ENCODE measurements around the gene KCNQ1.

Gene KCNQ1

DNA sequence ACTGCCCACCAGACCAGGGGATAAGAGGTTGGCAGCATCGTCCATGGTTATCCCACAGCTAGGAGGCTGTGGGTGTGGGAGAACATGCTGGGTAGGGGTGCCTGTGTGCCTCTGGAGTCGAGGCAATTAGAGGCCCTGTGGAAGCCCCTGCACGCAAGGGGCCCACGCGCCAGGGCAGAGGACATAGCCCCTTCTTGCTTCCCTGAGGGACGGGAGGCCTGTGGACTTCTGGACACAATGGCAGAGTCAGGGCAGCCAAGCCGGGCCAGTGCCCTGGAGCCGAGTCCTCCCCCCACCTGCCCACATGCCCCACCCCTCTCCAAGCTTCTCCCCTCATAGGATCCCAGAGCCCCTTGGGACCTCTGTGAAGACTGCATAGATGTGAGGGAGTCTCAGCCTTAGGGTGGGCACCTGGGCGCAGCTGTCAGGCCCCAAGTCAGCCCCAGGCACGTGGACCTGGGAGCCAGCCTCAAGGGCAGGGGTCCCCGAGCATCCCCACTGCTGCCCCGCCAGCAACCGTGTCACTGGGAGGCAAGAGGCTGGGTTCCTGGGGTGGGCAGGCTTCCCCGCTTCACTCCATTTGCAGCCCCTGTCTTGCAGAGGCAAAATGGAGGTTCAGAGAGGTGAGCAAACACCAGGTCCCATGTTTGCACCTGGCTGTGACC lies 388.4 kb downstream of the KCNQ1 start:
- no peaks in the 10 kb centered on the region for H3K27me3 ChIP-seq (ENCODE audit: insufficient read depth, low read depth, severe bottlenecking)
- no peak overlapping the region for H3K4me3 ChIP-seq (ENCODE audit: low read depth, low read length)
- no peak for DNase-seq

DNA sequence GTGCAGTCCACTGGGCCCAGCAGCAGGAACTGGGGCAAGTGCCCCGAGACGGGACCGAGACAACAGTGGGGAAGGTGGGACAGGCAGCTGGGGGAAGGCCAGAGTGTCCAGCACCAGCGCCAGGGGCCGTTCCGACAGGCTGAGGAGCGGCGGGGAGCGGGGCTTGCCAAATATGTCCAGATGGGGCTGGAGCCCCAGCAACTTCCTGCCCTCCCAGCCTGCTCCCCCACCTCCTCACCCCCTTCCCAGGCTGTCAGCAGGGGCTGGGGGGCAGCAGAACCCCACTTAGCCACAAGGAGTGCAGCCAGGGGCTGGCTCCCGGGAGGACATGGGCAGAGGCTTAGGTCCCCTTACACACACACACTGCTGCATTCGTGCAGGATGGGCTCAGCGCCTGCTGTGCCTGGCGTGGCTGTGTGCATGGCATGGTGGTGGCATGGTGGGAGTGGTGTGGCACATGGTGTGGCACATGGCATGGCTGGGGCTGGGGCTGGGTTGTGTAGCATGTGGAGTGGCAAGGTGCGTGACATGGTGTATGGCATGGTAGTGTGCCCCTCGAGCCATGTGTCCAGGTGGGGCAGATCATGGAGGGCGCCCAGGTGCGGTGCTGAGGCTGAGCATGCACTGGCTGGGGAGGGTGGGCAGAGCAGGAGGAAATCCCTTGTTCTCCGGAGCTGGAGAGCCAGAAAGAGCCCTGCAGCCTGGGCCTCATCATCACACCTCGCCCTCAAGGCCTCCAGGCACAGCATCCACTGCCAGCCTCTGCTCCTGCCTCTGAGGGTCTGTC lies 389.1 kb downstream of the KCNQ1 start:
- Histone ChIP-seq H3K36me3 (no peaks in the 10 kb centered on the region), H3K27ac (no peak overlapping the region), H3K9me3 (ENCODE audit: severe bottlenecking) (no peaks in the 10 kb centered on the region), H3K27me3 (ENCODE audit: insufficient read depth, low read depth, severe bottlenecking) (no peaks in the 10 kb centered on the region), H3K4me3 (ENCODE audit: low read depth, low read length) (no peak overlapping the region)
- TF ChIP-seq, protein P1, sequence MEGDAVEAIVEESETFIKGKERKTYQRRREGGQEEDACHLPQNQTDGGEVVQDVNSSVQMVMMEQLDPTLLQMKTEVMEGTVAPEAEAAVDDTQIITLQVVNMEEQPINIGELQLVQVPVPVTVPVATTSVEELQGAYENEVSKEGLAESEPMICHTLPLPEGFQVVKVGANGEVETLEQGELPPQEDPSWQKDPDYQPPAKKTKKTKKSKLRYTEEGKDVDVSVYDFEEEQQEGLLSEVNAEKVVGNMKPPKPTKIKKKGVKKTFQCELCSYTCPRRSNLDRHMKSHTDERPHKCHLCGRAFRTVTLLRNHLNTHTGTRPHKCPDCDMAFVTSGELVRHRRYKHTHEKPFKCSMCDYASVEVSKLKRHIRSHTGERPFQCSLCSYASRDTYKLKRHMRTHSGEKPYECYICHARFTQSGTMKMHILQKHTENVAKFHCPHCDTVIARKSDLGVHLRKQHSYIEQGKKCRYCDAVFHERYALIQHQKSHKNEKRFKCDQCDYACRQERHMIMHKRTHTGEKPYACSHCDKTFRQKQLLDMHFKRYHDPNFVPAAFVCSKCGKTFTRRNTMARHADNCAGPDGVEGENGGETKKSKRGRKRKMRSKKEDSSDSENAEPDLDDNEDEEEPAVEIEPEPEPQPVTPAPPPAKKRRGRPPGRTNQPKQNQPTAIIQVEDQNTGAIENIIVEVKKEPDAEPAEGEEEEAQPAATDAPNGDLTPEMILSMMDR (IDR thresholded peaks at IDR 0.05; ENCODE audit: low read depth, low read length) = no peak
- no peak for DNase-seq

More for the DNA sequence above, 388.4 kb downstream of the KCNQ1 start:
- Histone ChIP-seq H3K9me3 (ENCODE audit: severe bottlenecking) (no peaks in the 10 kb centered on the region), H3K36me3 (no peaks in the 10 kb centered on the region), H3K27ac (no peak overlapping the region)
- TF ChIP-seq, protein P1 (IDR thresholded peaks at IDR 0.05; ENCODE audit: low read depth, low read length) = no peak

DNA sequence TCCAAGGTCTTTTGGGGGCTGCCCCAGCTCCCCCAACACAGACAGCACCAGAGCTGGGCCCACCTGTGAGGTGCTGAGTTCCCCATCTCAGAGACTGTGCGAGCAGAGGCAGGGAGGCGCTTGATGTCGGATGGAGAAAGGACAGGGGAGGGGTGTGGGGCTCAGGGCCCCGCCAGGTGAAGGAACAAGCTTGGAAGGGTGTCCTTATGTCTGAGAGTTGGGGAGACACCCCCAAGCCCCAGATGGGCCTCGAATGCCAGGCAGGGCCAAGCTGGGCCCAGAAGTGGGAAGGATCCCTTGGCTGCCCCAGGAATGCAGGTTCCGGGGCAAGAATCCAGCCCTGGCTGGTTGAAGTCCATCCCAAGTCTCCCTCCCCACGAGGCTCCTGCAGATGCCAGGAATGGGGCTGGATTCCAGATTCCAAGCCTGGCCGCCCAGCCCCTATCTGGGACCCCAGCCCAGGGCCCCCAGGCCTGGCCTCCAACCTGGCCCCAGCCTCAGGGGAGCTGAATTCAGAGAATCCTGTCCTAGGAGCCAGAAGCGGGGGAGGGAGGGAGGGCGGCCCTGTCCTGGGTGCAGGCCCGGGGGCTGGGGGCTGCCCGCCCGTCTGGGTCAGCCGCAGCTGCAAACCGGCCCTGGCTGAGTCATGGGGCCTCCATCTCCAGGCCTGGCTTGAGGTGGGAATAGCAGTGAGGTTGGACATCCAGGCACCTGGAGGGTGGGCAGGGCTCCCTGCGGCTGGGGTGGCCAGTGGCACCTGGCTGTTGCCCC lies 389.9 kb downstream of the KCNQ1 start:
- no peak overlapping the region for H3K27ac ChIP-seq
- no peak for DNase-seq

DNA sequence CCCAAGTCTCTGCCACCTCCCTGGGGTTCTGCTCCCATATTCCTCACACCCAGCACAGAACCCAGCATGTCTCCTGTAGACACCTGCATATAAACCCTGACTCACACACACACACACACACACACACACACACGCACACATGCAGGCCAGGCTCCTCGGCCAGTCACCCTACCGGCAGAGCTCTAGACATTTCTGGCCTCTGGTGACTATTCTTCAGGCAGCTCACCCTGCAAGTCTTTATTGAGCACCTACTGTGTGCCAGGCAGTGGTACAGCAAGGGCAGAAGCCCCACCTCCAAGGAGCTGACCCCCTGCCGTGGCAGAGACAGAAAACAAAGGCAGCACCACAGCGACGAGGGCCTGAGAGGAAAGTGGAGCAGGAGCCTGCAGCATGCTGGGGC lies 390.5 kb downstream of the KCNQ1 start:
- H3K36me3 ChIP-seq = no peaks in the 10 kb centered on the region
- TF ChIP-seq, protein P1 (IDR thresholded peaks at IDR 0.05; ENCODE audit: low read depth, low read length) = no peak
- H3K4me3 ChIP-seq (ENCODE audit: low read depth, low read length) = no peak overlapping the region
- H3K27ac ChIP-seq = no peak overlapping the region
- H3K27me3 ChIP-seq (ENCODE audit: insufficient read depth, low read depth, severe bottlenecking) = no peaks in the 10 kb centered on the region
- H3K9me3 ChIP-seq (ENCODE audit: severe bottlenecking) = no peaks in the 10 kb centered on the region
- DNase-seq = no peak

More for the DNA sequence above, 389.9 kb downstream of the KCNQ1 start:
- Histone ChIP-seq H3K36me3 (no peaks in the 10 kb centered on the region), H3K4me3 (ENCODE audit: low read depth, low read length) (no peak overlapping the region), H3K9me3 (ENCODE audit: severe bottlenecking) (no peaks in the 10 kb centered on the region), H3K27me3 (ENCODE audit: insufficient read depth, low read depth, severe bottlenecking) (no peaks in the 10 kb centered on the region)
- TF ChIP-seq, protein P1 (IDR thresholded peaks at IDR 0.05; ENCODE audit: low read depth, low read length) = no peak

DNA sequence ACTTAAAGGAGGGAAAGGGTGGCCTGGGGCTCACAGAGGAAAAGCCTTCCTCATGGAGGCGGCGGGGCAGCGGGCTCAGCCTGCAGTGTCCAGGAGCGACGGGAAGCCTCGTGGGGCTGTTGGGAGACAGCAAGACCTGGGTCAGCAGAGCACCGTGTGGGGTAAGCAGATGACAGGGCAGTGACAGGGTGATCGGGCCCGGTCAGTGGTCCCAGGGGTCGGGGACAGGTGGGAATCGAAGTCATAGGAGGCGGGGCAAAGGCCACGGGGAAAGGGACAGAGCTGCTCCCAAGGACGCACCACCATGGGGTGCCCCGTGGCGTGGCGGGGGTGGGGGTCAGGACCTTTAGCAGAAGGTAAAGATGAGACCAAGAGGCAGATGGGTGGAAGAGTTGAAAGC lies 390.9 kb downstream of the KCNQ1 start:
- Histone ChIP-seq H3K9me3 (ENCODE audit: severe bottlenecking) (no peaks in the 10 kb centered on the region), H3K4me3 (ENCODE audit: low read depth, low read length) (no peak overlapping the region), H3K27ac (no peak overlapping the region), H3K36me3 (no peaks in the 10 kb centered on the region), H3K27me3 (ENCODE audit: insufficient read depth, low read depth, severe bottlenecking) (no peaks in the 10 kb centered on the region)
- no peak for DNase-seq
- TF ChIP-seq, protein P1 (IDR thresholded peaks at IDR 0.05; ENCODE audit: low read depth, low read length) = no peak
